ENCODE measurements around the gene MT1H.
"Not testable (repeated sequence)": the region's sequence is repeated elsewhere in the genome, so short reads cannot be mapped to it uniquely, and the experiment has no call there.

DNA sequence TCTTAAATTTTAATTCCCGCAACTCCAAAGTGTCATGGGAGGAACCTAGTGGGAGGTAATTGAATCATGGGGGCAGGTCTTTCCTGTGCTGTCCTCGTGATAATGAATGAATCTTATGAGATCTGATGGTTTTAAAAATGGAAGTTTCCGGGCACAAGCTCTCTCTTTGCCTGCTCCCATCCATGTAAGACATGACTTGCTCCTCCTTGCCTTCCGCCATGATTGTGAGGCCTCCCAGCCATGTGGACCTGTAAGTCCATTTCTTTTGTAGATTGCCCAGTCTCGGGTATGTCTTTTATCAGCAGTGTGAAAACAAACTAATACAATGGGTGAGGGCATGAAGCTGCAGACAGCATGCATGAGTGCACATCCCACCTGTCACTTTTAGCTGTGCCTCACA is 46.4 kb upstream of the MT1H start:
- not testable (repeated sequence) for TF ChIP-seq CTCF, ZBTB20, ZNF639, ZSCAN16 (tag by site-specific recombination; IDR thresholded peaks at IDR 0.05)
- TF ChIP-seq, protein P1, sequence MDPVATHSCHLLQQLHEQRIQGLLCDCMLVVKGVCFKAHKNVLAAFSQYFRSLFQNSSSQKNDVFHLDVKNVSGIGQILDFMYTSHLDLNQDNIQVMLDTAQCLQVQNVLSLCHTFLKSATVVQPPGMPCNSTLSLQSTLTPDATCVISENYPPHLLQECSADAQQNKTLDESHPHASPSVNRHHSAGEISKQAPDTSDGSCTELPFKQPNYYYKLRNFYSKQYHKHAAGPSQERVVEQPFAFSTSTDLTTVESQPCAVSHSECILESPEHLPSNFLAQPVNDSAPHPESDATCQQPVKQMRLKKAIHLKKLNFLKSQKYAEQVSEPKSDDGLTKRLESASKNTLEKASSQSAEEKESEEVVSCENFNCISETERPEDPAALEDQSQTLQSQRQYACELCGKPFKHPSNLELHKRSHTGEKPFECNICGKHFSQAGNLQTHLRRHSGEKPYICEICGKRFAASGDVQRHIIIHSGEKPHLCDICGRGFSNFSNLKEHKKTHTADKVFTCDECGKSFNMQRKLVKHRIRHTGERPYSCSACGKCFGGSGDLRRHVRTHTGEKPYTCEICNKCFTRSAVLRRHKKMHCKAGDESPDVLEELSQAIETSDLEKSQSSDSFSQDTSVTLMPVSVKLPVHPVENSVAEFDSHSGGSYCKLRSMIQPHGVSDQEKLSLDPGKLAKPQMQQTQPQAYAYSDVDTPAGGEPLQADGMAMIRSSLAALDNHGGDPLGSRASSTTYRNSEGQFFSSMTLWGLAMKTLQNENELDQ (tag by site-specific recombination; IDR thresholded peaks at IDR 0.05; ENCODE audit: low read depth) = not testable (repeated sequence)
